Neutrophil (primary cell): Measurements from ENCODE around the gene MDM2.
A peak's percentile ranks its signal among the peaks of the same experiment; 100 is the strongest.
"Not testable (repeated sequence)": the region's sequence is repeated elsewhere in the genome, so short reads cannot be mapped to it uniquely, and the experiment has no call there.

Experiments used
- H3K27ac ChIP-seq: fragments of 200-600 bp; sonication (generic); 2 replicates; pipeline ENCODE4 v1.5.1; 2016; ENCODE audit warnings: mild to moderate bottlenecking, moderate library complexity
- H3K27me3 ChIP-seq: fragments of 200-600 bp; sonication (generic); 2 replicates; pipeline ENCODE4 v1.6.0; 2016; ENCODE audit warnings: mild to moderate bottlenecking
- H3K36me3 ChIP-seq: fragments of 200-600 bp; sonication (generic); 2 replicates; pipeline ENCODE4 v1.5.1; 2017
- H3K4me1 ChIP-seq, 2 experiments: fragments of 200-600 bp in 1 of 2; sonication (generic) in 1 of 2; 1 replicate in 1 of 2; 2 replicates in 1 of 2; pipeline versions ENCODE4 v1.5.1 to v1.6.1; 2013 to 2016; ENCODE audit warnings: low read depth in 1 of 2, low read length in 1 of 2, mild to moderate bottlenecking in 1 of 2, moderate library complexity in 1 of 2; ENCODE audit not compliant: control insufficient read depth in 1 of 2, insufficient read depth in 1 of 2
- H3K4me3 ChIP-seq, 2 experiments: fragments of 200-600 bp in 1 of 2; sonication (generic) in 1 of 2; 1 replicate in 1 of 2; 2 replicates in 1 of 2; pipeline ENCODE4 v1.5.1; 2013 to 2016; ENCODE audit warnings: low read depth in 1 of 2, low read length in 1 of 2, mild to moderate bottlenecking in 1 of 2, moderate library complexity in 1 of 2
- H3K9me3 ChIP-seq: fragments of 200-600 bp; sonication (generic); 2 replicates; pipeline ENCODE4 v1.5.1; 2016
- TF ChIP-seq, protein P1 (sequence below): fragments of 200-600 bp; sonication (generic); IDR thresholded peaks from 2 replicates; pipeline ENCODE4 v1.5.1; 2016; ENCODE audit warnings: antibody characterized with exemption

Gene MDM2

DNA sequence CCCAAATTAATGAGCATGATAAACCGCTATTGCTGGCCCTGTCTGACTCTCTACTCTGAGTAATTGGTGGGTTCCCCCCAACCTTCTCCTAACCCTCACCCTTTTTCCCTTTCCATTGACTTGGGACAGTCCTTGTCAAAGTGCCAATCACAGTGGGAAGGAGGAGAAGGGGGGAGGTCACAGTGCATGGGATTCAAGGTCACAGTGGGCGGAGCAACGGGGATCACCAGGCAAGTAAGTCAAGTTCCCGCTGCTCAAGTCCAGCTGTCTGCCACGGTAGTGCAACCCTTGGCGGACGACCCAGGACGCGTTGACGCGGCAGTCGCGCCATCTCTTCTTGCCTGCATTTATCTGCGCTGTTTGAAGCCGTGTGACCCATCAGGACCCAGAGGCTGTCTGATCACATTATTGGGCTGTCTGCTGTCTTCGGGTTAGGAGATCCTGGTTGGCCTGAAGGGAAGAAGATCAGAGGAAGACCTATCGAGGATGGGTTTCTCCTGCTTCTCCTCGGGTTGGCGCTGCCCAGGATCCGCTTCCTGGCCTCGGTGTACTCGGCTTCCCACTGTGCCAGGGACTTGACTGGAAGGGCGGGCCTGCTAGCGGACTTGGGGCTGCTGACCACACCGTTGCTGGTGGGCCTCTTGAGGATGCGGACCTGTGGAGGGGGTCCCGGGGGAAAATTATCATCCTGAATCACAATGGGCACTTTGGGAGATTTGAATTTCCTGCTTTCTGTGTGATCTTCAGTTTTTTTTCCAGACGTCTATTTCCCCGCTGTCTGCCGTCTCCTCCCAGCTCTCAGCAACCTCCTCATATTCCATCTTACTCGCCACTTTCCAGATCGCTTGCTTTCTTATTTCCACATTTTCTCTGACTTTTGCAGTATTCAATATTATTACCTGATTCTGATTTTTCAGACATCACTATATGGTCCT lies 3.1 kb upstream of the MDM2 start:
- Histone ChIP-seq H3K9me3 (no peaks in the 10 kb centered on the region), H3K4me3 (no peak overlapping the region), H3K27ac (no peak overlapping the region), H3K36me3 (peaks cover 3% of the 10 kb centered on the region), H3K27me3 (no peaks in the 10 kb centered on the region), H3K4me1 (peaks cover 17 to 18% of the 10 kb centered on the region in 2 experiments)
- TF ChIP-seq, protein P1, sequence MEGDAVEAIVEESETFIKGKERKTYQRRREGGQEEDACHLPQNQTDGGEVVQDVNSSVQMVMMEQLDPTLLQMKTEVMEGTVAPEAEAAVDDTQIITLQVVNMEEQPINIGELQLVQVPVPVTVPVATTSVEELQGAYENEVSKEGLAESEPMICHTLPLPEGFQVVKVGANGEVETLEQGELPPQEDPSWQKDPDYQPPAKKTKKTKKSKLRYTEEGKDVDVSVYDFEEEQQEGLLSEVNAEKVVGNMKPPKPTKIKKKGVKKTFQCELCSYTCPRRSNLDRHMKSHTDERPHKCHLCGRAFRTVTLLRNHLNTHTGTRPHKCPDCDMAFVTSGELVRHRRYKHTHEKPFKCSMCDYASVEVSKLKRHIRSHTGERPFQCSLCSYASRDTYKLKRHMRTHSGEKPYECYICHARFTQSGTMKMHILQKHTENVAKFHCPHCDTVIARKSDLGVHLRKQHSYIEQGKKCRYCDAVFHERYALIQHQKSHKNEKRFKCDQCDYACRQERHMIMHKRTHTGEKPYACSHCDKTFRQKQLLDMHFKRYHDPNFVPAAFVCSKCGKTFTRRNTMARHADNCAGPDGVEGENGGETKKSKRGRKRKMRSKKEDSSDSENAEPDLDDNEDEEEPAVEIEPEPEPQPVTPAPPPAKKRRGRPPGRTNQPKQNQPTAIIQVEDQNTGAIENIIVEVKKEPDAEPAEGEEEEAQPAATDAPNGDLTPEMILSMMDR, result no peak

- no peaks in the 10 kb centered on the region for H3K27me3 ChIP-seq
- no peak overlapping the region for H3K4me3 ChIP-seq
- no peaks in the 10 kb centered on the region for H3K9me3 ChIP-seq
- TF ChIP-seq, protein P1, result no peak
- peaks cover 8% of the 10 kb centered on the region for H3K36me3 ChIP-seq
- H3K4me1 ChIP-seq, result peaks cover 17 to 18% of the 10 kb centered on the region in 2 experiments
- no peak overlapping the region for H3K27ac ChIP-seq
Measured at GRCh38 chr12:68805592-68806120, 2.3 kb upstream of the MDM2 start.

DNA sequence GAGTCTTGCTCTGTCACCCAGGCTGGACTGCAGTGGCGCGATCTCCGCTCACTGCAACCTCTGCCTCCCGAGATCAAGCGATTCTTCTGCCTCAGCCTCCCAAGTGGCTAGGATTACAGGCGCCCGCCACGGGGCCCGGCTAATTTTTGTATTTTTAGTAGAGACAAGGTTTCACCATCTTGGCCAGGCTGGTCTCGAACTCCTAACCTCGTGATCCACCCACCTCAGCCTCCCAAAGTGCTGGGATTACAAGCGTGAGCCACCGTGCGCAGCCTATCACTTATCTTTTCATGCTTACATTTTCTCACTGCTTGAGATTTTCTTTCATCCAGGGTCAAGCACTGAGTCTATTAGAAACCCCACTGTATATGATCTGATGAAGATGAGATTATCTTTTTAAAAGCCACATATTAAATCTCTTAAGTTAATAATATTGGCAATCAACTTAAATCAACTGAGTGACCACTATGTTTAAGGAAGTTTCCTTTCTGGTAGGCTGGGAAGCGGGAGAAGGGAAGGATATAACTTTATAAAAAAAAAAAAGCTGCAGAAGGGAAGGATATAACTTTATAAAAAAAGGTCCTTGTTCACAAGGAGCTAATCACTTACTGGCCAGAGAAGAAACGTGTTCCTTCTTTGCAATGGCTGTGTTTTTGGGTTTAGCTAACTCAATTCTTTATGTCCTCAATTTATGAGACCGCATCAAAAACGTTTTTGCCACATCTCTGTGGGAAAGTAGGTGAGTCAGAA lies 1.3 kb upstream of the MDM2 start:
- no peaks in the 10 kb centered on the region for H3K9me3 ChIP-seq
- peak overlapping the region; percentile 88 to 97 for H3K4me3 ChIP-seq
- TF ChIP-seq, protein P1, result no peak
- H3K4me1 ChIP-seq, result peaks cover 17 to 18% of the 10 kb centered on the region in 2 experiments
- H3K36me3 ChIP-seq, result peaks cover 13% of the 10 kb centered on the region
- peak overlapping the region; percentile 97 for H3K27ac ChIP-seq
- no peaks in the 10 kb centered on the region for H3K27me3 ChIP-seq

DNA sequence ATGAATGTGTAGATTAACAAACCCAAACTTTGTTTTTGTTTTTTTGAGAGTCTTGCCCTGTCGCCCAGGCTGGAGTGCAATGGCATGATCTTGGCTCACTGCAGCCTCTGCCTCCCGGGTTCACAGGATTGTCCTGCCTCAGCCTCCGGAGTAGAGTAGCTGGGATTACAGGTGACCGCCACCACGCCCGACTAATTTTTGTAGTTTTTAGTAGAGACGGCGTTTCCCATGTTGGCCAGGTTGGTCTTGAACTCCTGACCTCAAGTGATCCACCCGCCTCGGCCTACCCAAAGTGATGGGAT lies 752 bp upstream of the MDM2 start:
- not testable (repeated sequence) for H3K9me3 ChIP-seq, H3K27me3 ChIP-seq
- peaks cover 16% of the 10 kb centered on the region for H3K36me3 ChIP-seq
- peak overlapping the region; percentile 88 to 97 for H3K4me3 ChIP-seq
- peaks cover 17 to 18% of the 10 kb centered on the region in 2 experiments for H3K4me1 ChIP-seq
- H3K27ac ChIP-seq, result peak overlapping the region; percentile 97

GRCh38 chr12:68808388-68809189 lies 612 bp downstream of the MDM2 start:
- Histone ChIP-seq H3K27me3 (no peaks in the 10 kb centered on the region), H3K4me1 (peaks cover 17 to 18% of the 10 kb centered on the region in 2 experiments), H3K9me3 (no peaks in the 10 kb centered on the region), H3K4me3 (peak overlapping the region; percentile 88 to 97), H3K36me3 (peaks cover 29% of the 10 kb centered on the region), H3K27ac (peak overlapping the region; percentile 97)
- TF ChIP-seq, protein P1, result no peak
